ENCODE data around the gene RAVER1. TPM values are rescaled to one million over a fixed set of nuclear protein-coding genes. Genes with fewer than 3 reads are reported as not detected.

The RAVER1 gene
- total and polyA plus RNA-seq, 2 of the 8 experiments (the other 6 are each of a cell fraction or from before 2014, with no cell fraction given), result 5.7 to 70.5 TPM

DNA sequence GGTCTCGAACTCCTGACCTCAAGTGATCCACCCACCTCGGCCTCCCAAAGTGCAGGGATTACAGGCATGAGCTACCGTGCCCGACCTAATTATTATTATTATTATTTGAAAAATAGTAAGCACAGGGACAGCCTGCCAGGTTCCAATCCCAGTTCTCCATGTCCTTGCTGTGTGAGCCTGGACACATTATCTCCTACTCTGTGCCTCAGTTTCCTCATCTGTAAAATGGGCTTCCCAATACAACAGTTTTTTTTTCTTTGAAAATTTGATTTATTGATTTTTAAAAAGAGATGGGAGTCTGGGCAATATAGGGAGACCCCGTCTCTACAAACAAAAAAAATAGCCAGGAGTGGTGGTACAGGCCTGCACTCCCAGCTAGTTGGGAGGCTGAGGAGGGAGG is 27.0 kb downstream of the RAVER1 start:
- CTCF ChIA-PET (ENCODE audit: partially characterized antibody), result interaction anchor here (1.4 to 2.5 kb wide), 4 partner anchors 10 to 82 kb away, joined by 3 to 10 read pairs (median 6); no protein-coding TSS in a partner anchor
- H3K79me2 ChIP-seq (ENCODE audit: control insufficient read depth in 1 of 2, insufficient read depth in 2 of 2, low read length in 2 of 2), result no peaks in the 10 kb centered on the region

More for the DNA sequence above, 27.0 kb downstream of the RAVER1 start:
- Histone ChIP-seq H2AFZ (ENCODE audit: low read length) (no peak overlapping the region), H2BK5ac (ENCODE audit: low read depth, low read length) (no peak overlapping the region), H2BK20ac (ENCODE audit: low read length) (no peak overlapping the region), H3K4me3 (ENCODE audit: extremely low read depth in 1 of 4, insufficient read depth in 2 of 4, low read depth in 3 of 4, low read length in 4 of 4) (no peak overlapping the region), H2BK12ac (ENCODE audit: low read depth, low read length) (no peak overlapping the region), H3K27me3 (replicated peaks in 1 of 4; ENCODE audit: control insufficient read depth in 3 of 4, extremely low read depth in 1 of 4, insufficient read depth in 3 of 4, low read length in 3 of 4) (no peaks in the 10 kb centered on the region), H3K27ac (ENCODE audit: low read depth, low read length) (no peak overlapping the region), H3K23me2 (ENCODE audit: low read depth, low read length) (no peaks in the 10 kb centered on the region), H3K14ac (ENCODE audit: insufficient read length) (no peak overlapping the region), H3K36me3 (ENCODE audit: control insufficient read depth in 2 of 4, insufficient read depth in 4 of 4, low read length in 3 of 4) (peaks cover 0 to 13% (median 0%) of the 10 kb centered on the region in 4 experiments; a peak in 2 of 8 replicates), H2BK120ac (replicated peaks; ENCODE audit: low read depth, low read length) (no peak overlapping the region), H3K23ac (ENCODE audit: insufficient read length) (no peak overlapping the region), H4K8ac (ENCODE audit: extremely low read depth, insufficient read depth, low read length) (no peak overlapping the region), H3K9me3 (ENCODE audit: insufficient read depth in 2 of 2, low read depth in 1 of 2, low read length in 1 of 2) (no peaks in the 10 kb centered on the region), H2AK5ac (ENCODE audit: low read depth, low read length) (no peak overlapping the region), H3K9ac (replicated peaks in 1 of 4; ENCODE audit: extremely low read depth in 1 of 4, low read depth in 3 of 4, low read length in 3 of 4) (no peak overlapping the region), H3K4me1 (replicated peaks in 1 of 4; ENCODE audit: control insufficient read depth in 3 of 4, insufficient read depth in 4 of 4, low read length in 3 of 4) (no peaks in the 10 kb centered on the region), H3K4ac (replicated peaks; ENCODE audit: insufficient read length, low read depth, low read length) (no peak overlapping the region), H3K56ac (replicated peaks; ENCODE audit: insufficient read length, low read depth, low read length) (no peak overlapping the region), H3K18ac (ENCODE audit: extremely low read depth, low read length) (no peak overlapping the region), H3K4me2 (ENCODE audit: insufficient read depth in 1 of 2, low read depth in 2 of 2, low read length in 2 of 2) (no peak overlapping the region), H3K79me1 (ENCODE audit: low read depth, low read length) (no peaks in the 10 kb centered on the region), H2BK15ac (ENCODE audit: low read length) (no peak overlapping the region), H4K20me1 (replicated peaks in 1 of 2; ENCODE audit: control insufficient read depth in 1 of 2, insufficient read depth in 2 of 2, low read length in 2 of 2) (no peaks in the 10 kb centered on the region), H4K91ac (replicated peaks; ENCODE audit: insufficient read length, low read length) (no peak overlapping the region), H4K5ac (ENCODE audit: insufficient read length, low read depth, low read length) (no peak overlapping the region)
- TF ChIP-seq SP2 (IDR thresholded peaks at IDR 0.05; ENCODE audit: low read length) (no peak), NRF1 (IDR thresholded peaks at IDR 0.05; ENCODE audit: low read depth, low read length) (no peak), CTCF (IDR thresholded peaks at IDR 0.05; ENCODE audit: control extremely low read depth in 1 of 3, insufficient read depth in 1 of 3, low read depth in 1 of 3, low read length in 3 of 3) (no peak), SIRT6 (IDR thresholded peaks at IDR 0.05; ENCODE audit: low read length) (no peak)
- no peak for FAIRE-seq
- WGBS, 2 experiments (ENCODE audit: extremely low coverage in 1 of 2, insufficient coverage in 1 of 2, insufficient read length in 1 of 2, insufficient replicate concordance in 2 of 2, low coverage in 1 of 2, low lambda C conversion rate in 2 of 2, missing lambda C conversion rate in 1 of 2), result 91% methylated on average over 5 of the region's 5 CpGs; no CpG with 5 or more reads in 1 of the 2 experiments
- POLR2A ChIA-PET (ENCODE audit: partially characterized antibody), result interaction anchor here (0.8 to 1.8 kb wide), 5 partner anchors 8 to 27 kb away, joined by 4 to 7 read pairs (median 4); partner anchors contain the start of gene RAVER1
- DNase-seq (ENCODE audit: low read depth in 1 of 2, low spot score in 2 of 2), result no peak

Measured in H1 (cell line).